ENCODE data around the gene N4BP3. TPM values are rescaled to one million over a fixed set of nuclear protein-coding genes. Genes with fewer than 3 reads are reported as not detected.

N4BP3 gene
- polyA plus RNA-seq, 3 donors, result 0.01 TPM; not detected in 2

DNA sequence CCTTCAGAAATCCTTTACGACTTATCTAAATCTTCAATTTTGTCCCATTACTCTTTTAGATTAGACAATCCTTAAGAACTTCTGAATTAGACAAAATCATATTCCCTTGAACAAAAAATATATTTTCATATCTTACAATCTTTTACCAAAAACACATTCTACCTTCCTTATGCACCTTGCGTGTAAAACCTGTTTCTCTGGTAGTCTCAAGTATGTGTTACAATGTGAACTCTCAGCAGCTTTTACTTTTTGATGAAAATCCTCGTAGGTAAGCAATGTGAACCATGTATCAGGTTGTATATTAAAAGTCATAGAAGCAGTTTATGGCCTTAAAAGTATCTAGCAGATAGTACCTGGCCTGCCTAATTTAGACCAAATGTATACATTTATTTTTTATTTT lies 61.1 kb downstream of the N4BP3 start:
- Histone ChIP-seq H3K9me3 (replicated peaks in 1 of 2; ENCODE audit: control insufficient read depth in 1 of 2, insufficient read depth in 1 of 2, low read length in 2 of 2) (no peaks in the 10 kb centered on the region), H3K27ac (ENCODE audit: low read depth in 1 of 2, low read length in 2 of 2) (no peak overlapping the region), H3K79me2 (ENCODE audit: insufficient read depth, low read length) (no peaks in the 10 kb centered on the region), H3K4me3 (replicated peaks in 1 of 3; ENCODE audit: low read depth in 2 of 3, low read length in 3 of 3) (no peak overlapping the region), H3K4me1 (ENCODE audit: control insufficient read depth in 1 of 2, insufficient read depth in 2 of 2, low read length in 2 of 2) (no peaks in the 10 kb centered on the region), H3K9ac (ENCODE audit: insufficient read depth, low read length, poor library complexity, severe bottlenecking) (no peak overlapping the region), H3K27me3 (ENCODE audit: control insufficient read depth in 2 of 2, insufficient read depth in 2 of 2, low read length in 2 of 2) (no peaks in the 10 kb centered on the region), H3K36me3 (replicated peaks in 1 of 2; ENCODE audit: control insufficient read depth in 1 of 2, insufficient read depth in 2 of 2, low read length in 2 of 2) (no peaks in the 10 kb centered on the region), H3K4me2 (replicated peaks; ENCODE audit: extremely low read depth, low read length, poor library complexity, severe bottlenecking) (no peak overlapping the region), H2AFZ (ENCODE audit: insufficient read depth, low read depth, low read length, poor library complexity, severe bottlenecking) (no peak overlapping the region), H4K20me1 (ENCODE audit: insufficient read depth, low read length) (no peaks in the 10 kb centered on the region)
- H3K27me3 Mint-ChIP-seq (ENCODE audit: low read depth in 3 of 3), result peaks cover 0 to 7% (median 0%) of the 10 kb centered on the region in 3 donors
- intact Hi-C loops (cut with micrococcal nuclease), result no loop called here
- no CpG with 5 or more reads among the region's 3 CpGs for WGBS (ENCODE audit: insufficient coverage)
- no peak for DNase-seq
- no peak overlapping the region for H3K4me3 Mint-ChIP-seq
- TF ChIP-seq, protein P1, sequence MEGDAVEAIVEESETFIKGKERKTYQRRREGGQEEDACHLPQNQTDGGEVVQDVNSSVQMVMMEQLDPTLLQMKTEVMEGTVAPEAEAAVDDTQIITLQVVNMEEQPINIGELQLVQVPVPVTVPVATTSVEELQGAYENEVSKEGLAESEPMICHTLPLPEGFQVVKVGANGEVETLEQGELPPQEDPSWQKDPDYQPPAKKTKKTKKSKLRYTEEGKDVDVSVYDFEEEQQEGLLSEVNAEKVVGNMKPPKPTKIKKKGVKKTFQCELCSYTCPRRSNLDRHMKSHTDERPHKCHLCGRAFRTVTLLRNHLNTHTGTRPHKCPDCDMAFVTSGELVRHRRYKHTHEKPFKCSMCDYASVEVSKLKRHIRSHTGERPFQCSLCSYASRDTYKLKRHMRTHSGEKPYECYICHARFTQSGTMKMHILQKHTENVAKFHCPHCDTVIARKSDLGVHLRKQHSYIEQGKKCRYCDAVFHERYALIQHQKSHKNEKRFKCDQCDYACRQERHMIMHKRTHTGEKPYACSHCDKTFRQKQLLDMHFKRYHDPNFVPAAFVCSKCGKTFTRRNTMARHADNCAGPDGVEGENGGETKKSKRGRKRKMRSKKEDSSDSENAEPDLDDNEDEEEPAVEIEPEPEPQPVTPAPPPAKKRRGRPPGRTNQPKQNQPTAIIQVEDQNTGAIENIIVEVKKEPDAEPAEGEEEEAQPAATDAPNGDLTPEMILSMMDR (IDR thresholded peaks at IDR 0.05), result no peak
- H3K36me3 Mint-ChIP-seq, result no peaks in the 10 kb centered on the region
- peaks cover 0 to 5% (median under 1%) of the 10 kb centered on the region in 7 donors for H3K9me3 Mint-ChIP-seq
- peaks cover 3% of the 10 kb centered on the region for H3K4me1 Mint-ChIP-seq
- H3K27ac Mint-ChIP-seq, result no peak overlapping the region

Other genes with a start within 250 kb of the N4BP3 start
- not detected for gene PROP1, start 117.3 kb upstream of the N4BP3 start, polyA plus RNA-seq
- 10 to 100 TPM; 20.9 to 27.4 (median 23.9) TPM for gene RMND5B, start 17.5 kb downstream of the N4BP3 start, polyA plus RNA-seq
- gene NHP2, start 40.4 kb downstream of the N4BP3 start, polyA plus RNA-seq, result 100 to 1,000 TPM in 2 of 3 donors, 10 to 100 TPM in 1; 68.9 to 139 (median 108) TPM
- not detected for gene GMCL2, start 73.8 kb downstream of the N4BP3 start, polyA plus RNA-seq
- 10 to 100 TPM; 44.8 to 59.4 (median 54.2) TPM for gene HNRNPAB, start 91.0 kb downstream of the N4BP3 start, polyA plus RNA-seq
- gene PHYKPL, start 119.3 kb downstream of the N4BP3 start, polyA plus RNA-seq, result 100 to 1,000 TPM in 1 of 3 donors, 10 to 100 TPM in 2; 39.2 to 199 (median 43.0) TPM